Renal pelvis (tissue), 4 donors: Measurements from ENCODE around the gene C16orf90. TPM values are rescaled to one million over a fixed set of nuclear protein-coding genes. Genes with fewer than 3 reads are reported as not detected.
"Not testable (repeated sequence)": the region's sequence is repeated elsewhere in the genome, so short reads cannot be mapped to it uniquely, and the experiment has no call there.

ENCODE experiments used
- DNase-seq: peaks from one replicate; pipeline ENCODE4 v3.0.0-alpha.2; 2013
- polyA plus RNA-seq, 3 donors: library from polyadenylated mRNA; unstranded; fragments of 120-200 nt; gene quantifications; one replicate each; pipeline ENCODE4 v1.2.1, GENCODE V29; 2013; ENCODE audit not compliant: insufficient read length in 3 of 3

Gene C16orf90
- polyA plus RNA-seq, 3 donors, result not detected

GRCh38 chr16:3484318-3485096, 10.8 kb downstream of the C16orf90 start:
- no peak for DNase-seq

GRCh38 chr16:3482659-3483241, 12.5 kb downstream of the C16orf90 start:
- DNase-seq, result no peak

GRCh38 chr16:3481696-3482658, 13.3 kb downstream of the C16orf90 start:
- DNase-seq, result no peak

- DNase-seq, result no peak
Measured at GRCh38 chr16:3480901-3481695, 14.2 kb downstream of the C16orf90 start.

GRCh38 chr16:3479654-3480216, 15.6 kb downstream of the C16orf90 start:
- no peak for DNase-seq

- DNase-seq, result no peak
Measured at GRCh38 chr16:3478242-3478925, 16.9 kb downstream of the C16orf90 start.

GRCh38 chr16:3476409-3476808, 18.9 kb downstream of the C16orf90 start:
- no peak for DNase-seq

- DNase-seq, result no peak
Measured at GRCh38 chr16:3475604-3476375, 19.5 kb downstream of the C16orf90 start.

- not testable (repeated sequence) for DNase-seq
Measured at GRCh38 chr16:3474870-3475269, 20.4 kb downstream of the C16orf90 start.

GRCh38 chr16:3474136-3474779, 21.0 kb downstream of the C16orf90 start:
- DNase-seq, result no peak

GRCh38 chr16:3473596-3473943, 21.7 kb downstream of the C16orf90 start:
- DNase-seq, result not testable (repeated sequence)

- DNase-seq, result no peak
Measured at GRCh38 chr16:3472878-3473595, 22.3 kb downstream of the C16orf90 start.

GRCh38 chr16:3471518-3472176, 23.6 kb downstream of the C16orf90 start:
- DNase-seq, result no peak

GRCh38 chr16:3470723-3471122, 24.6 kb downstream of the C16orf90 start:
- no peak for DNase-seq

GRCh38 chr16:3469736-3470135, 25.6 kb downstream of the C16orf90 start:
- DNase-seq, result no peak

- no peak for DNase-seq
Measured at GRCh38 chr16:3468501-3468900, 26.8 kb downstream of the C16orf90 start.

- DNase-seq, result no peak
Measured at GRCh38 chr16:3467921-3468320, 27.4 kb downstream of the C16orf90 start.

GRCh38 chr16:3467182-3467581, 28.1 kb downstream of the C16orf90 start:
- DNase-seq, result no peak
